ENCODE results near the gene SLC10A7. TPM values are rescaled to one million over a fixed set of nuclear protein-coding genes. Genes with fewer than 3 reads are reported as not detected.

SLC10A7 gene
- total RNA-seq, 4 donors from 2014 or later: 12.0 to 56.1 (median 15.9) TPM

- Histone ChIP-seq H3K36me3 (no peaks in the 10 kb centered on the region), H3K9me3 (no peaks in the 10 kb centered on the region), H3K4me3 (no peak overlapping the region), H3K27ac (no peak overlapping the region), H3K27me3 (no peaks in the 10 kb centered on the region), H3K4me1 (no peaks in the 10 kb centered on the region)
- intact Hi-C loops (cut with DNase I; ENCODE audit: low total_unique reads) (no loop called here), in situ Hi-C loops (cut with MboI; ENCODE audit: low pct_ligation_motif_present in 1 of 4, low pct_unique_long_range_greater_than_20kb in 1 of 4, low sequenced_read_pairs in 3 of 4) (no loop called here)
- 95 to 100% methylated on average over 2 of the region's 2 CpGs for WGBS, 2 donors (ENCODE audit: low coverage in 1 of 2)
- DNase-seq: no peak
- no peak for TF ChIP-seq EP300 (IDR thresholded peaks at IDR 0.05; ENCODE audit: low read depth)
- TF ChIP-seq CTCF (IDR thresholded peaks at IDR 0.05): no peak
- TF ChIP-seq POLR2AphosphoS5 (IDR thresholded peaks at IDR 0.05): no peak
- no peak for TF ChIP-seq POLR2A (IDR thresholded peaks at IDR 0.05)
Measured at GRCh38 chr4:146379744-146380143, 142.0 kb downstream of the SLC10A7 start.

GRCh38 chr4:146371812-146372211 lies 149.9 kb downstream of the SLC10A7 start:
- Histone ChIP-seq H3K9me3 (no peaks in the 10 kb centered on the region), H3K4me1 (no peaks in the 10 kb centered on the region), H3K27ac (no peak overlapping the region), H3K27me3 (no peaks in the 10 kb centered on the region), H3K36me3 (no peaks in the 10 kb centered on the region), H3K4me3 (no peak overlapping the region)
- intact Hi-C loops (cut with DNase I; ENCODE audit: low total_unique reads) (no loop called here), in situ Hi-C loops (cut with MboI; ENCODE audit: low pct_ligation_motif_present in 1 of 4, low pct_unique_long_range_greater_than_20kb in 1 of 4, low sequenced_read_pairs in 3 of 4) (no loop called here)
- DNase-seq: no peak
- WGBS, 2 donors (ENCODE audit: low coverage in 1 of 2): 83 to 92% methylated on average over 1 of the region's 1 CpG
- TF ChIP-seq POLR2AphosphoS5 (IDR thresholded peaks at IDR 0.05) (no peak), EP300 (IDR thresholded peaks at IDR 0.05; ENCODE audit: low read depth) (no peak), POLR2A (IDR thresholded peaks at IDR 0.05) (no peak), CTCF (IDR thresholded peaks at IDR 0.05) (no peak)

GRCh38 chr4:146370841-146371240 lies 150.9 kb downstream of the SLC10A7 start:
- H3K27me3 ChIP-seq: no peaks in the 10 kb centered on the region
- TF ChIP-seq CTCF (IDR thresholded peaks at IDR 0.05) (no peak), POLR2A (IDR thresholded peaks at IDR 0.05) (no peak), EP300 (IDR thresholded peaks at IDR 0.05; ENCODE audit: low read depth) (no peak), POLR2AphosphoS5 (IDR thresholded peaks at IDR 0.05) (no peak)
- H3K4me1 ChIP-seq: no peaks in the 10 kb centered on the region
- H3K36me3 ChIP-seq: no peaks in the 10 kb centered on the region
- in situ Hi-C loops (cut with MboI; ENCODE audit: low pct_ligation_motif_present in 1 of 4, low pct_unique_long_range_greater_than_20kb in 1 of 4, low sequenced_read_pairs in 3 of 4) (no loop called here), intact Hi-C loops (cut with DNase I; ENCODE audit: low total_unique reads) (no loop called here)
- no peak overlapping the region for H3K4me3 ChIP-seq
- DNase-seq: no peak
- H3K27ac ChIP-seq: no peak overlapping the region
- 88 to 100% methylated on average over 2 of the region's 2 CpGs for WGBS, 2 donors (ENCODE audit: low coverage in 1 of 2)
- no peaks in the 10 kb centered on the region for H3K9me3 ChIP-seq

- no peaks in the 10 kb centered on the region for H3K27me3 ChIP-seq
- in situ Hi-C loops (cut with MboI; ENCODE audit: low pct_ligation_motif_present in 1 of 4, low pct_unique_long_range_greater_than_20kb in 1 of 4, low sequenced_read_pairs in 3 of 4): no loop called here
- DNase-seq: no peak
Measured at GRCh38 chr4:146369446-146369845, 152.3 kb downstream of the SLC10A7 start.

More at GRCh38 chr4:146369446-146369845, 152.3 kb downstream of the SLC10A7 start:
- Histone ChIP-seq H3K9me3 (no peaks in the 10 kb centered on the region), H3K4me1 (no peaks in the 10 kb centered on the region), H3K27ac (no peak overlapping the region), H3K36me3 (no peaks in the 10 kb centered on the region), H3K4me3 (no peak overlapping the region)
- intact Hi-C loops (cut with DNase I; ENCODE audit: low total_unique reads): no loop called here
- WGBS, 2 donors (ENCODE audit: low coverage in 1 of 2): 89% methylated on average over 3 of the region's 3 CpGs
- TF ChIP-seq CTCF (IDR thresholded peaks at IDR 0.05) (no peak), POLR2A (IDR thresholded peaks at IDR 0.05) (no peak), POLR2AphosphoS5 (IDR thresholded peaks at IDR 0.05) (no peak), EP300 (IDR thresholded peaks at IDR 0.05; ENCODE audit: low read depth) (no peak)
